ENCODE data around the gene DAB2IP.

DAB2IP gene

GRCh38 chr9:121667214-121667613 lies 15.8 kb downstream of the DAB2IP start:
- no peak for DNase-seq

DNA sequence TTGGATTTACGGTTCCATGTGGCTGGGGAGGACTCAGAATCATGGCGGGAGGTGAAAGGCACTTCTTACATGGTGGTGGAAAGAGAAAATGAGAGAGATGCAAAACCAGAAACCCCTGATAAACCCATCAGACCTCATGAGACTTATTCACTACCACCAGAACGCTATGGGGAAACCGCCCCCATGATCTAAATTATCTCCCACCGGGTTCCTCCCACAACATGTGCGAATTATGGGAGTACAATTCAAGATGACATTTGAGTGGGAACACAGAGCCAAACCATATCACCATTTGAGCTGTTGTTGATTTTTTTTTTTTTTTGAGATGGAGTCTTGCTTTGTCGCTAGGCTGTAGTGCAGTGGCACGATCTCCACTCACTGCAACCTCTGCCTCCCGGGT lies 16.5 kb downstream of the DAB2IP start:
- DNase-seq: no peak

- DNase-seq: no peak
Measured at GRCh38 chr9:121670431-121670830, 19.0 kb downstream of the DAB2IP start.

GRCh38 chr9:121671612-121672155 lies 20.2 kb downstream of the DAB2IP start:
- DNase-seq: no peak

DNA sequence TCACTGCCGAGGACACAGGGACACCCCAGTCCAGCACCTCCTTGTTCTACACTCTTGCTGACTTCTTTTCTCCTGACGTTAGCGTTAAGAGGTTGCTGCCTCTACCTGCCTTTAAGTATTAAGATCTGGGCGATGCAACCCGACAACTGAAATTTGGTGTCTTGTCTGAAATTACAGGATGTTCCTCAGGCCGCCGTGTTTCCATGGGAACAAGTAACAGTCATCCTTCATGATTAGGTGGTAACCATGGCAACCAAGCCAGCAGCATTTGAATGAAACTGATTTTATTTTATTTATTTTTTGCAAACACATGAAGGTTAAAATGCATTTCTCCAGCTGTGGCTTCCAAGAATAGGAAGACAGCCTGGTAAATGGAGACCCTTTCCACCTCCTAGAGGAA lies 20.8 kb downstream of the DAB2IP start:
- DNase-seq: no peak

- no peak for DNase-seq
Measured at GRCh38 chr9:121672986-121673385, 21.6 kb downstream of the DAB2IP start.

DNA sequence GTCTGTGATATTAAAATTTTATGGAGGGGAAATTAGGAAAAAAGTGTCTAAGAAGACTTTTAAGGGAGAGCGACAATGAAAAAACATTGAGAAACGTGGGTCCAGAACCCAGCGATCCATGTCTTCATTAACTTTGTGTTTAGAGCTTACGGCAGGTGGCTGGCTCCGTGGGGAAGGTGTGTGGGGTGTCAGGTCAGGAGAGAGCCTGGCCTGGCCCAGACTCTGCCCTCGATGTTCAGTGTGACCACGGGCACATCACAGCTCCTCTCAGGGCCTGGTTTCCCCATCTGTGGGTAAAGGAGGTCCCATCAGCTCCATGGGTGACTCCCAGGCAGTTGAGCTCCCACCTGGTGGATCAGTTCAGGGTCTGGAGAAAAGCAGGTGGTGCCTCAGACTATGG lies 22.1 kb downstream of the DAB2IP start:
- DNase-seq: no peak

- no peak for DNase-seq
Measured at GRCh38 chr9:121674017-121674416, 22.6 kb downstream of the DAB2IP start.

DNA sequence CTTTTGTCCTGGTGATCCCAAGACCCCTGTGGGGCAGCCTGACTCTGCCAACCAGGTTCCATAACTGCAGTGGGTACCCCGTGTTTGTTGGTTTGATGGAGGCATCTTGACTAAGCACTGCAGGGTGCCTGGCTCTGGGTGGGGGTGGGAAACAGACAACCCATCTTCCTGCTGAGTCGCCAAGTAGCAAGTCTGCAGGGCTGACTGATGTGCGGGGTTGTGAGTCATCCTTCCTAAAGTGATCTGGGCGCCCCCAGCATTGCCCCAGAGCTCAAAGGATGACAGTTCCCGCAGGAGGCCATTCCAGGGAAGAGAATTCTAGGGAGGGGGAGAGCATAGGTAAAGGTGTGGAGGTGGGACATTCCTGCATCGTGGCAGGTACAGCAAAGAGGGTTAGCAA lies 23.5 kb downstream of the DAB2IP start:
- DNase-seq: no peak

GRCh38 chr9:121675381-121675780 lies 23.9 kb downstream of the DAB2IP start:
- DNase-seq: no peak

DNA sequence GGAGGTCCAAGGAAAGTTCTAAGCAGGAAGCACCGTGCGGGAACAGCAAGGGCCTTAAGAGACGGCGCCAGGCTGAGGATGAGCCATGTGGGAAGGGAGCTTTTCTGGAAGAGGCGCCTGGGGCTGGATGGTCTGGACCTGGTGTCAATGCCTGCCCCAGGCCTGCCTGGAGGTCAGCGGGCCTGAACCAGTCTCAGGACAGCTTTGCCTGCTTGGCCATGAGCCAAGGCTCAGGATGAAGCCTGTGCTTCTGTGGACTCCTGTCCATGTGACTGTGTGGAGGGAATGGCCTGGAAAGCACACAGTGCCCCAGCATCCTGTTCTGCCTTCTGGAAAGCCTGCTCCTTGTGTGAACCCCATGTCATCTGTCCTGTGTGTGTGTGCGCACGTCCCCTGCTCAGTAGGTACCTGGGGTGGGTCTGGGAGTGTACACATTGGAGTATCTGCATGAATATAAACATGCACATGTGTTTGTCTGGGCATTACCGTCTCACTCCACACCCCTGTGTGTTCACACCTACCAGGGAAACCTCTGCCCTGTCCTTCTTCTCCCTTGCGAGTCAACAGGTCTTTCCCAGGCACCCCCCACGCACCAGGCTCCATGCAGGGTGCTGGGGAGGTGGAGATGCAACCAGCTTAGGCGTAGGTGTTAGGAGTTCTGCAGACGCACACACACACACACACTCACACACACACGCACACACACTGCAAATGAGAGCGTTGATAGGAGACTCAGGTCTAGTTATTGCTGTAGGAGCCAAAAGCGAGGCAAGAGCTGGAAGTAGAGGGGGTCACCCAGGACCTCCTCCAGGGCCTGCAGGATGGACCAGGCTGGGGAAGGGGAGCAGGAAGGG lies 24.8 kb downstream of the DAB2IP start:
- no peak for DNase-seq

- DNase-seq: no peak
Measured at GRCh38 chr9:121676926-121677325, 25.5 kb downstream of the DAB2IP start.

- DNase-seq: no peak
Measured at GRCh38 chr9:121678501-121679022, 27.1 kb downstream of the DAB2IP start.

DNA sequence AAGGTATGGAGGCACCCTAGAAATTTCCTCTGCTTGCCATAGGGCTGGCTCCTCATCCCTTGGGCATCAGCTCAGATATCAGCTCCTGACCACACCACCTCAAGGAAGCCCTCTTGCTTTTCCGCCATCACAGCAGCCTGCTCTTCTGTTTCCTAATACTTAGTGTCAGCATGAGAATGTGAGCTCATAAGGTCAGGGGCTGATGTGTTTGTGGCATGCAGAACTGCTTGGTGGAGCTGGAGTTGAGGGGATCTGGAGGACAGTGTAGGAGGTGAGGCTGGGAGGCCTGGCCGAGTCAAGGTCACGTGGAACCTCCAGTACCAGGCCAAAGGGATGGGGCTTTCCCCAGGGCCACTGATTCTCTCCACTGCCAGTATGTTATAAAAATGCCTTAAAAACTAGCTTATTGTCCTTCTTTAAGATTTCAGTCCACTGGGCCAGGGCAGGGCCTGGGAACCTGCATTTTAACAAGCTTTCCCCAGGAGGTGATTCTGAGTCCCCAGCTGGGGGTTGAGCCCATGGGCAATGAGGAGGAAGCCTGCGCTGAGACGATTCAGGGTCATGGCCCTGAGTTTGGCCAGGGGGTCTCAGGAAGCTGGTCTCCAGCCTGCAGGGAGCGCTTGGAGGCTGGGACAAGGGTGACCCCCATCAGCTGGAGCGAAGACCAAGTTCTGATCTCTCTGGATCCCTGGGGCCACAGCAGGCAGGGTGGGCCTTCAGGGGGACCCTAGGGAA lies 28.6 kb downstream of the DAB2IP start:
- no peak for DNase-seq

- no peak for DNase-seq
Measured at GRCh38 chr9:121681404-121681803, 30.0 kb downstream of the DAB2IP start.

DNA sequence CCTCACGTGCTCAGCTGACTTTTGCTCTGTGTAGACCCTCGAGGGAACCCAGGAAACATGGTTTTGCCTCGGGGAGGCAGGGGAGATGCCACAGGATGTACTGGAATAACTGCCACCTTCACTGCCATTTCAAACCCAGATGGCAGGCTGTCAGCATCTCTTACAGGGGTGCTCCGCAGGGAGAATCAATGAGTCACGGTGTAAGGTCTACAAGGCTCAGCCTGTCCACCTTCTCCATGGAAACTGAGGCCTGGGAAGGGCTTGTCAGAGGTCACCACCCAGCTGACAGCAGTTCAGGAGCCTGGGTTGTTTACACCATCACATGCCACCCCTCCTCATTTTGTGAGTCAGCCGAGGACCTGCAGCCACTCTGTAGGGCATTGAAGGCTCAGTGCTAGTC lies 30.8 kb downstream of the DAB2IP start:
- DNase-seq: no peak

DNA sequence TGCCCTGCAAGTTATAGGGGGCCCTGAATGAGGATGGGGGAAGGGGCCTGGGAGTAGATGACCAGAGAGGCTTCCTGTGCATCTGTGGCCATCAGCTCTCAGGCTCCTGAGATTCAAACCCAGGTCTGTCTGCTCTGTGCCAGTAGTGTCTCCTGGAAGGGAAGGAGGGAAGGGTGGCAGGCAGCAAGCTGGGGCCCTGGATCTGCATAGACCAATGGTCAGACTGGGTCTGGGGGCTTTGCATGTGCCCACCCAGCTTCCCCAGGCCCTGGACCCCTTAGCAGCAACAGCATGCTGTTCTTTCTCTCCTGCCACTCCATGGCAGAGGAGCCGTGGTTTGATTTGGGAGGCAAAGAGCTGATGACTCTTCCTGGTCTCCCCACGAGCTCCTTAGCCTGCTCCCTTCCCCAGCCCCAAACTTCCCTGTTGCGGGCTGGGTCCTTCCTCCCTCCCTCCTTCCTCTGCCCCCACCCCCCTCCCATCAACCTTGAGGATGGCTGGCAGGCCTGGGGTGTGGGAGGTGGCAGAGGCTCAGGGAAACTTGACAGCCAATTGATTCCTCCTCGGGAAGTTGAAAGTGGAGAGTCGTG lies 31.6 kb downstream of the DAB2IP start:
- no peak for DNase-seq

DNA sequence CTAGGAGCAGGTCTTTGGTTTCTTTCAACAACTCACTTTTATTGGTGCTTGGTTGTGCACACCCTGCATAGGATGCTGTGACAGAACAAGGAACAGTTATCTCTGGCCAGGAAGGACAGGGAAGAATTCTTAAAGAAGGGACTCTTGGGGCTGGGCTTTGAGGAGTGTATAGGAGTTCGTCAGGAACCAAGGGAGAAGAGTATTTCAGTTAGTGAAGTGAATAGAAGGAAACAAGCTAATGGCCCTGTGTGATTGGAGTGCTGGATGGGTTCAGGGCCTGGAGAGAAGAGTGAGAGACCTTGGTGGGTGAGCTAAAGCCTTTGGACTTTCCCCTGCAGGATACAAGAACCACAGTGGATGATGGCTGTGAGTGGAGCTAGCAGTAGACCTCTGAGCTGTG lies 32.2 kb downstream of the DAB2IP start:
- no peak for DNase-seq

- no peak for DNase-seq
Measured at GRCh38 chr9:121684381-121685145, 33.1 kb downstream of the DAB2IP start.

- DNase-seq: no peak
Measured at GRCh38 chr9:121685146-121685794, 33.8 kb downstream of the DAB2IP start.

- no peak for DNase-seq
Measured at GRCh38 chr9:121685795-121686377, 34.5 kb downstream of the DAB2IP start.
